Tibial nerve (tissue), 4 donors: Measurements from ENCODE around the gene CCDC85C. TPM values are rescaled to one million over a fixed set of nuclear protein-coding genes. Genes with fewer than 3 reads are reported as not detected.

Source experiments
- DNase-seq, 2 donors: peaks; one replicate each; pipeline ENCODE4 v3.0.0-alpha.2; 2019; ENCODE audit warnings: low spot score in 2 of 2
- H3K27ac ChIP-seq, 4 donors: fragments of 200-600 bp; sonication (generic) in 3 of 4; one replicate each; pipeline ENCODE4 v1.5.1; 2017 to 2019; ENCODE audit warnings: mild to moderate bottlenecking in 1 of 4
- H3K27me3 ChIP-seq, 2 donors: fragments of 200-600 bp; sonication (generic) in 1 of 2; one replicate each; pipeline versions ENCODE4 v1.5.1 to v1.6.0; 2017 to 2019
- H3K36me3 ChIP-seq, 3 donors: fragments of 200-600 bp; sonication (generic); one replicate each; pipeline ENCODE4 v1.5.1; 2018 to 2019
- H3K4me1 ChIP-seq, 4 donors: fragments of 200-600 bp; sonication (generic) in 3 of 4; one replicate each; pipeline ENCODE4 v1.5.1; 2017 to 2019
- H3K4me3 ChIP-seq, 4 donors: fragments of 200-600 bp; sonication (generic) in 3 of 4; one replicate each; pipeline ENCODE4 v1.5.1; 2017 to 2019; ENCODE audit warnings: mild to moderate bottlenecking in 1 of 4, moderate library complexity in 1 of 4
- H3K9me3 ChIP-seq, 4 donors: fragments of 200-600 bp; sonication (generic) in 3 of 4; one replicate each; pipeline ENCODE4 v1.5.1; 2017 to 2019
- CTCF ChIP-seq, 5 experiments: fragments of 200-600 bp in 3 of 5; fragments of 450-650 bp in 2 of 5; sonication (generic) in 3 of 5; IDR thresholded peaks; one replicate each; pipeline ENCODE4 v1.5.1; 2016 to 2019; ENCODE audit warnings: antibody characterized with exemption in 5 of 5, mild to moderate bottlenecking in 3 of 5, moderate library complexity in 2 of 5
- EP300 ChIP-seq, 2 donors: sonication (generic); formaldehyde crosslinking; IDR thresholded peaks; one replicate each; pipeline ENCODE4 v1.6.1; 2017; ENCODE audit warnings: antibody characterized with exemption in 2 of 2, mild to moderate bottlenecking in 1 of 2
- POLR2A ChIP-seq, 2 donors: fragments of 450-650 bp; IDR thresholded peaks; one replicate each; pipeline ENCODE4 v1.6.1; 2017; ENCODE audit warnings: antibody characterized with exemption in 2 of 2, mild to moderate bottlenecking in 2 of 2, moderate library complexity in 2 of 2
- WGBS, 2 donors: methylation state at CpG; one replicate each; pipeline ENCODE4 v1.1.5; 2018; 5-methylcytosine and 5-hydroxymethylcytosine counted together
- total RNA-seq, 4 donors: library from RNA; depleted of rRNA; stranded (reverse); fragments of >200 nt; gene quantifications; one replicate each; pipeline ENCODE4 v1.1.0, GENCODE V29; 2016

CCDC85C gene
- total RNA-seq, 4 donors from 2014 or later, result 0.60 to 4.6 (median 1.8) TPM

GRCh38 chr14:99461411-99462085, 142.5 kb downstream of the CCDC85C start:
- H3K9me3 ChIP-seq, result no peaks in the 10 kb centered on the region
- H3K27ac ChIP-seq, result no peak overlapping the region
- no peaks in the 10 kb centered on the region for H3K27me3 ChIP-seq
- 94 to 96% methylated on average over 5 of the region's 5 CpGs for WGBS, 2 donors
- no peak overlapping the region for H3K4me3 ChIP-seq
- no peak for DNase-seq
- H3K4me1 ChIP-seq, result no peaks in the 10 kb centered on the region
- H3K36me3 ChIP-seq, result peaks cover 0 to 74% (median 7%) of the 10 kb centered on the region in 3 donors
- no peak for TF ChIP-seq CTCF (IDR thresholded peaks at IDR 0.05)

- H3K27ac ChIP-seq, result no peak overlapping the region
- H3K4me1 ChIP-seq, result no peaks in the 10 kb centered on the region
- WGBS, 2 donors, result 84 to 87% methylated on average over 3 of the region's 3 CpGs
- no peak overlapping the region for H3K4me3 ChIP-seq
- H3K36me3 ChIP-seq, result peaks cover 0 to 81% (median 8%) of the 10 kb centered on the region in 3 donors
- H3K27me3 ChIP-seq, result no peaks in the 10 kb centered on the region
- DNase-seq, result no peak
- TF ChIP-seq EP300 (IDR thresholded peaks at IDR 0.05) (no peak), POLR2A (IDR thresholded peaks at IDR 0.05) (no peak), CTCF (IDR thresholded peaks at IDR 0.05) (no peak)
- H3K9me3 ChIP-seq, result no peaks in the 10 kb centered on the region
Observed at GRCh38 chr14:99460793-99461192, 143.2 kb downstream of the CCDC85C start.

DNA sequence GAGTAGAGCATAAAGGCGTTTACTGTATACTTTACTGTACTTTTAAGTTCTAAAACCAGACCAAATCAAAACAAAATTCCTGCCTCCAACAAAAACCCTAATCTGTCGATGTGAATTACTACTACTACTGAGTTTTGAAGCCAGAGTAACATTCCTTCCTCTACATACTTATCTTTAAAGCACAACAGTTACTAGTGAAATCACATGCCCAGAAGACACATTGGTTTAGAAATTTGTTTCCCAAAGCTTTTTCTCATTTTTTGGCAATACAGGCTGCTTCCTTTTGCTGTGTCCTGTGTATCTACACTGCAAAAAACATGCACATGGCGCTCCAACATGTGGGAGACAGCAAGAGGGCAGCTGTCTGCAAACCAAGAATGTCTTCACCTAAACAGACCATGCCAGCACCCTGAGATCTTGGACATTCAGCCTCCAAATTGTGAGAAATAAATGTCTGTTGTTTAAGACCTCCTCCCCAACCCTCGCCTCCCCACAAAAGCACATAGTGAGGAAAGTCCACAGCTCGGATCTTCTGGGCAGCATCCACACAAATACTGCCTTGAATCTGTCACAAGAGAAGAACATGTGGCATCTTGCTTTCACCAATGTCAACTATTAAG, 144.4 kb downstream of the CCDC85C start:
- WGBS, 2 donors, result 83 to 86% methylated on average over 5 of the region's 5 CpGs
- Histone ChIP-seq H3K4me3 (no peak overlapping the region), H3K9me3 (no peaks in the 10 kb centered on the region), H3K36me3 (peaks cover 0 to 82% (median 8%) of the 10 kb centered on the region in 3 donors), H3K27ac (no peak overlapping the region), H3K4me1 (no peaks in the 10 kb centered on the region), H3K27me3 (no peaks in the 10 kb centered on the region)
- no peak for DNase-seq
- TF ChIP-seq POLR2A (IDR thresholded peaks at IDR 0.05) (no peak), CTCF (IDR thresholded peaks at IDR 0.05) (no peak), EP300 (IDR thresholded peaks at IDR 0.05) (no peak)

GRCh38 chr14:99454246-99454645, 149.8 kb downstream of the CCDC85C start:
- Histone ChIP-seq H3K4me3 (no peak overlapping the region), H3K27me3 (no peaks in the 10 kb centered on the region), H3K36me3 (peaks cover 0 to 82% (median 4%) of the 10 kb centered on the region in 3 donors), H3K27ac (no peak overlapping the region), H3K4me1 (no peaks in the 10 kb centered on the region), H3K9me3 (no peaks in the 10 kb centered on the region)
- WGBS, 2 donors, result 73% methylated on average over 3 of the region's 3 CpGs
- TF ChIP-seq CTCF (IDR thresholded peaks at IDR 0.05), result no peak
- TF ChIP-seq POLR2A (IDR thresholded peaks at IDR 0.05), result no peak
- no peak for TF ChIP-seq EP300 (IDR thresholded peaks at IDR 0.05)
- no peak for DNase-seq

GRCh38 chr14:99452968-99453367, 151.0 kb downstream of the CCDC85C start:
- Histone ChIP-seq H3K27ac (no peak overlapping the region), H3K27me3 (no peaks in the 10 kb centered on the region), H3K36me3 (peaks cover 0 to 89% (median 4%) of the 10 kb centered on the region in 3 donors), H3K4me3 (no peak overlapping the region), H3K9me3 (no peaks in the 10 kb centered on the region), H3K4me1 (no peaks in the 10 kb centered on the region)
- TF ChIP-seq EP300 (IDR thresholded peaks at IDR 0.05), result no peak
- TF ChIP-seq POLR2A (IDR thresholded peaks at IDR 0.05), result no peak
- no peak for TF ChIP-seq CTCF (IDR thresholded peaks at IDR 0.05)
- no peak for DNase-seq
- WGBS, 2 donors, result 74 to 76% methylated on average over 4 of the region's 4 CpGs
